NCI-H1436 (cell line): ENCODE data around the gene TMEM163.
"Not testable (repeated sequence)": the region's sequence is repeated elsewhere in the genome, so short reads cannot be mapped to it uniquely, and the experiment has no call there.

Experiments used
- DNase-seq: peaks from one replicate; lab custom pipeline; 2025; lab: John Stamatoyannopoulos, UW

The TMEM163 gene

DNA sequence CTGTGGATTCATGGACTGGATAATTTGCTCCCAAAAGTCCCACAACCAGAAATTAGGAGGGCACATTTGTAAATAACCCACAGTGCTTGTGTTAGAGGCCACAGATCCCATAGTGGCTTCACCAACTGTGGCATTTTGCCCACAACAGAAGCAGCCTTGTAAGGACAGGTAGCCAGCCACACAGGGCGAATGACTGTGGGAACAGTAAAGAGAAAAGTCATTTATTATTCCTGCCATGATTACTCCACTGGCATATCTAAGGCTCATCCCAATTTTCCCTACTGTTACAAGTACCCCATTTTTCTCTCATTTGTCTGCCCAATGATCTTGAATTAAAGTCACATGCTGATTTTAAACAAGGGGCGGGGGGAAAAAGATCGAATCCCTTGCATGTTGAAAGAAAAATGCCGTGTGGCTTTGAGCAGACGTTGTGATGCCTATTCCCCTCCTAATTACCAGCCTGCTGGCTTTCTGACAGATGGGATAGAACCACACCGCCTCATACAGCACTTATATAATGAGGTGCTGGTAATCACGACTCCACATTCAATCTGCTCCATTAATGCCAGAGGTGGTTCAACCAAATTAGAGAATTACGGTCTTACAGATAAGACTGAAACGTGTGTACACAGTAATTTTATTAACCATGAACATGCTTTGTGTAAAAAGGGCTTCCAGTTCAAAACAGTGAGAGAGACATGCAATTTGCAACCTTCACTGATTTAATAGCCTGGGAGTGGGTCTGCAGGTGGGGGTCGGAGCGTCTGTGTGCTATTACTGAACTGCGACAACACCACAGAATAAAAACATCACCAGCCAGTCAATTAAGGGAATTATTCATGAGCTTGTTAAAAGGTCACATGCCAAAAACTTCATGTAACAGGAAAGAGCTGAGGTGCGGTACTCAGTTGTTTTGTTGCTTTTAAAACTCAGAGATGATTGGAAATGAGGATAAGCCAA is 196.0 kb downstream of the TMEM163 start:
- peak; percentile 73 for DNase-seq

DNA sequence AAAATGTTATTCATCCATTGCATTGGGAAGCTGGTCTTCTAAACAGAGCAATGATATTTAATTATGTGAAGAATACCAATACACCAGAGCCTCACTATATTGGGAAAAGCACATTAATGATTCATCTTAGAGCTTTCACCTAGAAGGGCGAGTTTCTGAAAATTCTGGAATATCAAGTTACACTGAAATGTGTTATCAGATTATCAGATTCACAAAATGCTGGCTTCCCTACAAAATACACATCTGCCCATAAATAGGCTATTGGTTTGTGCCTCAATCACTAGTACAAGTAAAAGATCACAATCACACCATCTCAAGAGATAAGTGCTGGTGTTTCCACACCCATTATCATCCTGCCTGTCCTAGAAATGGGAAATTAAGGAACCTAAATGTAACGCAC is 200.7 kb downstream of the TMEM163 start:
- no peak for DNase-seq

DNA sequence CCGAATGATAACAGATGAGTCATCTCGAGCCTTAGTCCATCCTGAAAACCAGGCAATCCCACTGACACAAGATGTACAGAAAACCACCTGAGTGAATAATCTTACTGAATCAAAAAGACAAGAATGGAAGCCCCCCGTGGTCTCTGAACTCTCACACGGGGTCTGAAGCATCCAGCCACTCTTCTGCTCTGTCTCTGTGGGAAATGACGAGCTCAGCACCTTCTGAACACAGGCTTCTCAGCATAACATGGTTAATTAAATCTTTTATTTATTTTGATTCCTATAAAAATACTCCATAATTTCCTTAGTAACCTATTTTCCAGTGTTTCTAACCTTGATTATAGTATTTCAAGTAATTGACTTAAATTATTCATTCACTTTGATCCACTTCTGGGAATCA is 203.7 kb downstream of the TMEM163 start:
- no peak for DNase-seq

DNA sequence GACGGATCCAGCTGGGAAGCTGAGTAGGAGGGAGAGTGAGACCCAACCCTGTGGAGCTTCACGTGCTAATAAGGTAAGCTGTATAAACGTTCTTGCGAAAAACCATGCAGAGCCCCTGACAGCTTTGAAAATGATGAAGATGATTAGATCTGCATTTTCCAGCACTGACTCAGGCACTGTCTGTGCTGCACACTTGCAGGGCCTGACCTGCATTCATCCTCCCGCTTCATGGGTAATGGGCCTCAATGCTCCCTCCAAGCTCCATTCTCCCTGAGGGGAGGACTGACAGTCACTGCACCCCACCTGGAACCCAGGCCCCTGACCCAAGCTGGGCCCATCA is 205.4 kb downstream of the TMEM163 start:
- DNase-seq: no peak

- DNase-seq: no peak
Observed at GRCh38 chr2:134512734-134513464, 205.9 kb downstream of the TMEM163 start.

GRCh38 chr2:134508391-134508790 is 210.4 kb downstream of the TMEM163 start:
- DNase-seq: no peak

- DNase-seq: no peak
Observed at GRCh38 chr2:134507697-134508096, 211.1 kb downstream of the TMEM163 start.

GRCh38 chr2:134507159-134507558 is 211.6 kb downstream of the TMEM163 start:
- not testable (repeated sequence) for DNase-seq

- no peak for DNase-seq
Observed at GRCh38 chr2:134505446-134505845, 213.4 kb downstream of the TMEM163 start.

DNA sequence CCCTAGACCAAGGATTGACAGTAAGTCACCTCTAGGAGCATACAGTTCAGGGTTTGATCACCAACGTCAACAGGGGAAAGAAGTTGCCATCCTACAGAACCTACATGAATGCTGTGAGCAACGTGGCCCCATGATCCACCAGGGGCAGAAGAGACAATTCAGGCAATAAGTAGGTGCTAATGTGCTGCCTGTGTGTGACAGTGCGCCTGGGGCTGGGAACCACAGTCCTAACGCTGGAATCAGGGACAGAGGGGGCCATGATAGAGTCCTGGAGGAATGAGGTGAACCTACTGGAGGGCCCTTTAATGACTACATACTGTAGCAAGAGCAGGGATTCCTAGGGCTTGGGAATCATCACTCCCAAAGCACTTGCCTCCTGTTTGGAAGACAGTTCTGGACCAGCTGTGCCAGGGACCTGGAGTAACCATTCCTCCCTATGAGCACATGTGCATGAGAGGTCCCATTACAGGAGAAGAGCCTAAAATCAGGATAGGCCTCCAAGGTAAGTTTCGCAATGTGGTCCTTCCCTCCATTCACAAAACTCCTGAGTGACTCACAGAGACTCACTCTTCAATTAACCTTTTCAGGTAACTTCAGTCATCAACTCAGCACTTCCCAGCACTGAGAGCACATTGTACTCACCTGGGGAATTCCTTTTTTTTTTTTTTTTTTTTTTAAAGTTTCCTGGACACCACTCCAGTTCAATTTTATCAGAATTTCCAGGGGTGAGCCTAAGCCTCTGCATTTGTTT is 214.0 kb downstream of the TMEM163 start:
- DNase-seq: no peak

GRCh38 chr2:134502104-134502503 is 216.7 kb downstream of the TMEM163 start:
- no peak for DNase-seq

- DNase-seq: no peak
Observed at GRCh38 chr2:134501476-134502091, 217.2 kb downstream of the TMEM163 start.

DNA sequence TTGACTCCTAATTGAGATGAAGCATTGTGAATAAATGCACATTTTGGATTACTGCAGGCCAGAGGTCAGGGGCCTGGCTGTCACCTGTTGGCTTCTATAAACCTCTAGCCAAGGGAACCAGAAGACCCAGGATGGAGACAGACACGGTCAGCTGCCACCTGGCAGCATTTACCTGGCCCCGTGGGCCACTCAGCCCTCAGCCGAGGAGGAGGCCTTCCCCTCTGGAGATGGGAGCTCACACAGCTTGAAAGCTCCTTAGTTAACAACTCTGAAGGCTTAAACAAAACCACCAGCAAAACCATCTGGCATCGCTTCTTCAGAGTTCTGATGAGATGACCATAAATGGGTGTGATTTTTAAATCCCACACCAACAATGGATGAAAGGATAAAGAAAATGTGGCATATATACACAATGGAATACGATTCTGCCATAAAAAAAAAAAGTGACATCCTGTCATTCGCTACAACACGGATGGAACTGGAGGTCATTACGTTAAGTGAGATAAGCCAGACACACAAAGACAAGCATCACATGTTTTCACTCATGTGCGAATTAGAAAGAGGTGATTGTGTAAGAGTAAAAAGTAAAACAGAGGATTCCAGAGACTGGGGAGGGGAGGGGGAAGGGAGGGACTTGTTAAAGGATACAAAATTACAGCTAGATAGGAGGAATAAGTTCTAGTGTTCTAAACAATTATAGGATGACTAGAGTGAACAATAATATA is 218.4 kb downstream of the TMEM163 start:
- no peak for DNase-seq

DNA sequence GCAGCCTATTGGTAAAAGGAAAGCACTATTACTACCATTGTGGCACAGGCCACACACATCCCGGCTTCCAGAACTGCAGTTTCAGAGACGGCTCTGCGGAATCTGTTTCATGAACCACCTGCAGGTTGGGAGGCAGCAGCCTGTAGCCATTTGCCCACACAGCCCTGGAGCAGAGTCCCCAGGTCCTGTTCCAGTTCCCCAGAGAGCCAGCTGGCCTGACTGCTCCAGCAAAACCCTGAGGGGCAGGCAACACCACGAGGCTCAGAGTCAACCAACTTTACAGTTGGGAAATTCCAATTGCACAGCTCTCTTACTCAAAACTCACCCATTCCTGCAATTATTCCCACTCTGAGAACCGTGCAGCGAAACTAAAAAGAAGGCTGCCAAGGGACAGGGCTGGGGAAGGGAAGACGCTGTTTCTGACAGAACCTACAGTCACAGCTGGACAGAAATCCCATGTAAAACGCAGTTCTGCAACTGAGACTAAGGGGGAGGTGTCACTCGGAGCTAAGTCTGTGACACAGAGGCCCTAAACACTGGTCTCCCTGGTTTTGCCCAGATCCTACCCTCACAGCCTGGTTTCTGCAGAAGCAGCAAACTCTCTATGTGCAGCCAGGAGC is 219.4 kb downstream of the TMEM163 start:
- DNase-seq: no peak

- DNase-seq: no peak
Observed at GRCh38 chr2:134498654-134499053, 220.1 kb downstream of the TMEM163 start.

DNA sequence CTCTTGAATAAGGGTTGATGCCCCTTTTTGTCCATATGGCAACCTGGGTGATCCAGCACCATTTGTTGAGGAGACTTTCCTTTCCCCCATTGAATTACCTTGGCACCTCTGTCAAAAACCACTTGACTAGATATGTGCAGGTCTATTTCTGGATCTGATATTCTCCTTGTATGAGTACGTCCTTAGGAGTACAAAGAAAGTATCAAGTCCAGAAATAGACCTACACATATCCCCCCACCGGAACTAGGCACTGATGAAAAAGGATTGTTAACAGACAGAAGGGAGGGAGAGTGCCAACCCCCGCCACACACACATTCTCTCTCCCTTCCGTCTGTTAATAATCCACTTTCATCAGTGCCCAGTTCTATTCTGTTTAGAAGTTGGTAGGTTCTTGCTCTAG is 225.0 kb downstream of the TMEM163 start:
- DNase-seq: no peak

GRCh38 chr2:134491771-134492441 is 226.9 kb downstream of the TMEM163 start:
- peak; percentile 50 for DNase-seq

DNA sequence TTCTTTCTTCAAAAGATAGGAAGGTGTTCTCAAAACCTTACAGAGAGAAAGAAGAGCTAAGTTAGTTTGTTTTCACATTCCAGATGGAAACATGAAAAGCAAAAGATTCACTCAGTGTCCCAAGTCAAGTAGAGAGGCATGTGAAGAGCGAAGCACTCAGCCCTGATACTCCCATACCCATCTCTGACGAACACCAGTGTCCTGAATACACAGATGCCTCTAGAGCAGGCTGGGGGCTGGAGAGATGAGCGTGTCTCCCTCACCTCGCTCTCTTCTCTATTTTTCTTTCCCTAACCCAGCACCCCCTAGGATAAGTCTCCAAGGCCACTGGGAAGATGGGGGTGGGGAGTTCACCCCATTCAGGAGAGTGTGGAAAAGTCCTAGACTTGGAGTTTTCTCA is 227.8 kb downstream of the TMEM163 start:
- DNase-seq: no peak

DNA sequence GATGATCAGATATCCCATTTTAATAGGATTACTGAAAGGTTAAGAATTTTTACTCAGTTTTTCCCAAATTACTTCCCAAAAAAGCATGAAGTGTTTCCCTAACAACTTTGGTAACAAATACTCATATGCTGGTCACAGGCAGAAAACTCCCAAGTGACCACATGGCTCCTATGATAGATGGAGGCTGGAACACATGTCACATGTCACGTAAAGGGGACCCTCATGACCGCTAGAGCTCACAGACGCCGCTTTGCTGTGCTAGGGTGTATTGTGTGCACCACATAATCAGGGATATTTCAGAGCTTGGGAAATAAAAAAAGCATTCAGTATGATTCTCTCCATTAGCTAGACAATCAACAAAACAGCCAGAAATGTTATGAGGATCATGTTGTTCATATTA is 228.2 kb downstream of the TMEM163 start:
- no peak for DNase-seq

DNA sequence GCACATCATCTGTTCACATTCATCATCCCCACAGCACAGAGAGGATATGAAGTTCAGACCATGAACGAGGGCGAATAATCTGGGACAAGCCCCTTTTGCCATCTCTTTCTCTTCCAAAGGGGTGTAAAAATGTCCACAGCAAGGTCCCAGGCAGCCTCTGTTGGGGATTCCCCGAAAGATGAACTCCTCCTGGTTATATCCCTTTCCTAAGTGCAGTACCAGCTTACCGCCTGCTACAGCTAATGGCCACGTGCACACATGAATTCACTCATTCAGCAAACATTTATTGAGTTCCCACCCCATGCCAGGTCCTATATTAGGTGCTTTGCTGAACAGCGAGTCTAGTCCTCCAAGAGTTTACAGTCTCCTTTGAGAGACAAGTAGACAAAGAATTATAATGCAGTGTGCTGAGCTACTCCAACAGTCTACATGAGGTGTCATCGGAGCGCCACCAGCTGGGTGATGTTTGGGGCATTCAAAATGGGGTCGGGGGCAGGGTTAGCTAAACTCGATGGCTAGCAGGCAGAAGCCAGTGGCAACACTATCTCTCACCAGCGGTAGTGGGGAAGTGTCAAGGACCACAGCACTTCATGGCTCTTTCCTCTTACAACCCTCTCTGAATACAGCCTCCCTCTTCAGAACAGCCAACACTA is 228.9 kb downstream of the TMEM163 start:
- no peak for DNase-seq
